OCI-M2 (cell line): ENCODE measurements around the gene TBXAS1.
"Not testable (repeated sequence)": the region's sequence is repeated elsewhere in the genome, so short reads cannot be mapped to it uniquely, and the experiment has no call there.

Source experiments
- DNase-seq: peaks from one replicate; lab custom pipeline; 2025; ENCODE audit not compliant: unreplicated experiment; lab: John Stamatoyannopoulos, UW

The TBXAS1 gene

GRCh38 chr7:139913021-139913844 lies 84.2 kb downstream of the TBXAS1 start:
- DNase-seq, result no peak

- DNase-seq, result no peak
These were observed 84.7 kb downstream of the TBXAS1 start for GRCh38 chr7:139913845-139914135.

GRCh38 chr7:139914306-139915267 lies 85.5 kb downstream of the TBXAS1 start:
- DNase-seq, result no peak

- no peak for DNase-seq
These were observed 86.3 kb downstream of the TBXAS1 start for GRCh38 chr7:139915268-139915863.

- DNase-seq, result peak; percentile 99
These were observed 87.0 kb downstream of the TBXAS1 start for GRCh38 chr7:139915864-139916716.

GRCh38 chr7:139916717-139917395 lies 87.8 kb downstream of the TBXAS1 start:
- no peak for DNase-seq

GRCh38 chr7:139917851-139918250 lies 88.8 kb downstream of the TBXAS1 start:
- DNase-seq, result no peak

- DNase-seq, result peak; percentile 85
These were observed 89.4 kb downstream of the TBXAS1 start for GRCh38 chr7:139918480-139918879.

- no peak for DNase-seq
These were observed 94.0 kb downstream of the TBXAS1 start for GRCh38 chr7:139923090-139923489.

- DNase-seq, result no peak
These were observed 95.4 kb downstream of the TBXAS1 start for GRCh38 chr7:139924461-139924860.

GRCh38 chr7:139929221-139929620 lies 100.2 kb downstream of the TBXAS1 start:
- not testable (repeated sequence) for DNase-seq

- no peak for DNase-seq
These were observed 101.4 kb downstream of the TBXAS1 start for GRCh38 chr7:139930286-139930965.

GRCh38 chr7:139931190-139931934 lies 102.3 kb downstream of the TBXAS1 start:
- no peak for DNase-seq

- no peak for DNase-seq
These were observed 103.5 kb downstream of the TBXAS1 start for GRCh38 chr7:139932531-139932930.

GRCh38 chr7:139936760-139937310 lies 107.8 kb downstream of the TBXAS1 start:
- DNase-seq, result peak; percentile 68

GRCh38 chr7:139937715-139938114 lies 108.7 kb downstream of the TBXAS1 start:
- DNase-seq, result no peak

- no peak for DNase-seq
These were observed 111.8 kb downstream of the TBXAS1 start for GRCh38 chr7:139940866-139941265.

GRCh38 chr7:139941421-139941820 lies 112.4 kb downstream of the TBXAS1 start:
- DNase-seq, result no peak

GRCh38 chr7:139941866-139942265 lies 112.8 kb downstream of the TBXAS1 start:
- DNase-seq, result no peak
